Lung (tissue), 12 donors: ENCODE results near the gene KRT3. TPM values are rescaled to one million over a fixed set of nuclear protein-coding genes. Genes with fewer than 3 reads are reported as not detected.

Source experiments
- ATAC-seq: fragments of 200-7000 bp; cut with Tn5 transposase; one replicate; pipeline ENCODE4 v1.9.1; 2020; ENCODE audit warnings: moderate number of reproducible peaks; ENCODE audit not compliant: insufficient read depth, low FRiP score
- DNase-seq, 3 donors: peaks; one replicate each; pipeline ENCODE4 v3.0.0-alpha.2; 2013 to 2017
- H3K27ac ChIP-seq, 2 donors: one replicate each; pipeline ENCODE4 v1.5.1; 2013; ENCODE audit warnings: mild to moderate bottlenecking in 2 of 2, moderate library complexity in 2 of 2, control low read depth in 1 of 2, inconsistent platforms in 1 of 2, low read depth in 1 of 2, low read length in 1 of 2
- H3K27me3 ChIP-seq, 3 donors: one replicate each; pipeline ENCODE4 v1.5.1; 2013; ENCODE audit warnings: low read length in 2 of 3; ENCODE audit not compliant: control insufficient read depth in 3 of 3, insufficient read depth in 3 of 3
- H3K36me3 ChIP-seq, 4 donors: one replicate each; pipeline ENCODE4 v1.5.1; 2013; ENCODE audit warnings: low read length in 4 of 4, mild to moderate bottlenecking in 1 of 4, moderate library complexity in 1 of 4; ENCODE audit not compliant: control insufficient read depth in 4 of 4, insufficient read depth in 4 of 4
- H3K4me1 ChIP-seq, 5 donors: one replicate each; pipeline ENCODE4 v1.5.1; 2013; ENCODE audit warnings: low read length in 5 of 5, mild to moderate bottlenecking in 2 of 5, moderate library complexity in 1 of 5; ENCODE audit not compliant: control insufficient read depth in 5 of 5, insufficient read depth in 5 of 5
- H3K4me3 ChIP-seq: one replicate; pipeline ENCODE4 v1.5.1; 2013; ENCODE audit warnings: mild to moderate bottlenecking, control low read depth, moderate library complexity
- H3K9ac ChIP-seq, 2 donors: one replicate each; pipeline ENCODE4 v1.5.1; 2013; ENCODE audit warnings: low read length in 2 of 2, control low read depth in 1 of 2; ENCODE audit not compliant: insufficient read depth in 1 of 2
- H3K9me3 ChIP-seq, 4 donors: one replicate each; pipeline ENCODE4 v1.5.1; 2013; ENCODE audit warnings: low read length in 3 of 4, mild to moderate bottlenecking in 1 of 4, moderate library complexity in 1 of 4; ENCODE audit not compliant: control insufficient read depth in 4 of 4, insufficient read depth in 3 of 4
- WGBS, 2 donors: extraction: QIAGEN DNeasy Blood & Tissue Kit; methylation state at CpG; one replicate each; pipeline ENCODE4 v1.1.7; 2013; 5-methylcytosine and 5-hydroxymethylcytosine counted together
- polyA plus RNA-seq, 2 donors: library from polyadenylated mRNA; stranded (reverse); fragments of 200-250 nt; gene quantifications; one replicate each; pipeline ENCODE4 v1.2.1, GENCODE V29; 2013
- total RNA-seq, 2 donors: library from RNA; depleted of rRNA in 1 of 2; stranded (reverse); fragments of >200 nt in 1 of 2; gene quantifications; one replicate each; pipeline ENCODE4 v1.2.1, GENCODE V29; 2014 to 2021
- TF ChIP-seq, protein P1 (sequence below): IDR thresholded peaks from 2 replicates; pipeline ENCODE4 v1.5.1; 2012; ENCODE audit warnings: mild to moderate bottlenecking; ENCODE audit errors: control extremely low read depth, extremely low read depth
- donor health status: control.
- donor health status: control.
- donor health status: Bipolar disorder and iron deficiency.
- donor health status: healthy.
- donor health status: DM: yes; HTN: yes; CAD: no.

The KRT3 gene
- total and polyA plus RNA-seq, 4 donors = not detected

DNA sequence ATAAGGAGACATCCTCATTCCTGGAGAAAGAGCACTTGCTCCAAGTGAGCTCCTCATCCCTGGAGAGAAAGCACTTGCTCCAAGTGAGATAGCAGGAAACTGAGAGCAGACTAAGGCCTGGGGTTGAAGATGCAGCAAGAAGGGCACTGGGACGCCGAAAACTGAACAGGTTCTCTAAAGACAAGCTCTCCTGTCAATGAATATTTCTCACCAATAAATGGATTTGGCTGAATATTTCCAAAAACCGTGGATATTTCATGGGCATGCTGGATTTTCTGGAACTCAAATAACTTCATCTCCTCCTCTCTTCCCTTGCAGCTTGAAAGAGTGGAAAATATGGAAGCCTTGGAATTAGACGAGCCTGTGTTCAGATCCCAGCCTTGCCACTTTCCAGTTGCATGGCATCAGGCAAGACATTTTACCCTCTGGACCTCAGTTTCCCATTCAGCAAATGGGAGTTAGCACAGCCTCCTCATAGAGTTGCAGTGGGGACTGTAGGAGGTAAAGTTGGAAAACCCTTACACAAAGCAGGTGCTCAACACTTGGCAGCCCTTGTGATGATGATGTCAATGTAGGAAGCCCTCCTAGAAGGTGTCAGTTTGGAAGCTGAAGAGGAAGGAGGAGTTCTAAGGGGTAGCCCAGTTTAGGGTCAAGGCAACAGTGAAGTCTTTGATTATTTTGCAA is 14.4 kb downstream of the KRT3 start:
- Histone ChIP-seq H3K27ac (no peak overlapping the region), H3K36me3 (no peaks in the 10 kb centered on the region), H3K4me3 (no peak overlapping the region), H3K4me1 (no peaks in the 10 kb centered on the region), H3K9ac (no peak overlapping the region), H3K9me3 (peaks cover 0 to 1% (median 0%) of the 10 kb centered on the region in 4 donors), H3K27me3 (peaks cover 0 to 53% (median 0%) of the 10 kb centered on the region in 3 donors)
- WGBS, 2 donors = 79 to 87% methylated on average over 4 of the region's 4 CpGs
- DNase-seq = no peak
- ATAC-seq = no peak
- TF ChIP-seq, protein P1, sequence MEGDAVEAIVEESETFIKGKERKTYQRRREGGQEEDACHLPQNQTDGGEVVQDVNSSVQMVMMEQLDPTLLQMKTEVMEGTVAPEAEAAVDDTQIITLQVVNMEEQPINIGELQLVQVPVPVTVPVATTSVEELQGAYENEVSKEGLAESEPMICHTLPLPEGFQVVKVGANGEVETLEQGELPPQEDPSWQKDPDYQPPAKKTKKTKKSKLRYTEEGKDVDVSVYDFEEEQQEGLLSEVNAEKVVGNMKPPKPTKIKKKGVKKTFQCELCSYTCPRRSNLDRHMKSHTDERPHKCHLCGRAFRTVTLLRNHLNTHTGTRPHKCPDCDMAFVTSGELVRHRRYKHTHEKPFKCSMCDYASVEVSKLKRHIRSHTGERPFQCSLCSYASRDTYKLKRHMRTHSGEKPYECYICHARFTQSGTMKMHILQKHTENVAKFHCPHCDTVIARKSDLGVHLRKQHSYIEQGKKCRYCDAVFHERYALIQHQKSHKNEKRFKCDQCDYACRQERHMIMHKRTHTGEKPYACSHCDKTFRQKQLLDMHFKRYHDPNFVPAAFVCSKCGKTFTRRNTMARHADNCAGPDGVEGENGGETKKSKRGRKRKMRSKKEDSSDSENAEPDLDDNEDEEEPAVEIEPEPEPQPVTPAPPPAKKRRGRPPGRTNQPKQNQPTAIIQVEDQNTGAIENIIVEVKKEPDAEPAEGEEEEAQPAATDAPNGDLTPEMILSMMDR = no peak

GRCh38 chr12:52779914-52780313 is 16.0 kb downstream of the KRT3 start:
- no peaks in the 10 kb centered on the region for H3K36me3 ChIP-seq
- DNase-seq = no peak
- H3K27ac ChIP-seq = no peak overlapping the region
- no peak overlapping the region for H3K4me3 ChIP-seq
- H3K9ac ChIP-seq = no peak overlapping the region
- no peaks in the 10 kb centered on the region for H3K4me1 ChIP-seq
- 91% methylated on average over 6 of the region's 6 CpGs for WGBS, 2 donors
- peaks cover 0 to 48% (median 0%) of the 10 kb centered on the region in 3 donors for H3K27me3 ChIP-seq
- peaks cover 0 to 1% (median 0%) of the 10 kb centered on the region in 4 donors for H3K9me3 ChIP-seq
- no peak for ATAC-seq
- TF ChIP-seq, protein P1 = no peak

GRCh38 chr12:52778833-52779232 is 17.1 kb downstream of the KRT3 start:
- peaks cover 0 to 1% (median 0%) of the 10 kb centered on the region in 4 donors for H3K9me3 ChIP-seq
- H3K9ac ChIP-seq = no peak overlapping the region
- DNase-seq (no peak), ATAC-seq (no peak)
- H3K4me3 ChIP-seq = no peak overlapping the region
- H3K27me3 ChIP-seq = peaks cover 0 to 44% (median 0%) of the 10 kb centered on the region in 3 donors
- TF ChIP-seq, protein P1 = no peak
- 85 to 96% methylated on average over 2 of the region's 2 CpGs for WGBS, 2 donors
- H3K27ac ChIP-seq = no peak overlapping the region
- no peaks in the 10 kb centered on the region for H3K36me3 ChIP-seq
- no peaks in the 10 kb centered on the region for H3K4me1 ChIP-seq
